ENCODE results near the gene PIN4.
"Not testable (repeated sequence)": the region's sequence is repeated elsewhere in the genome, so short reads cannot be mapped to it uniquely, and the experiment has no call there.

PIN4 gene

GRCh38 chrX:72181178-72182125 is at the start of gene PIN4:
Gene PIN4, plus strand, starts transcription at chrX:72181757. Its CDS starts 29 bp downstream, at chrX:72181786.
- peak; percentile 91 for DNase-seq

GRCh38 chrX:72132456-72132855 is 49.1 kb upstream of the PIN4 start:
- no peak for DNase-seq

- no peak for DNase-seq
Observed at GRCh38 chrX:72133851-72134546, 47.6 kb upstream of the PIN4 start.

GRCh38 chrX:72137846-72138495 is 43.6 kb upstream of the PIN4 start:
- DNase-seq: no peak

- DNase-seq: no peak
Observed at GRCh38 chrX:72139538-72139937, 42.0 kb upstream of the PIN4 start.

- no peak for DNase-seq
Observed at GRCh38 chrX:72141372-72142004, 40.1 kb upstream of the PIN4 start.

GRCh38 chrX:72142094-72142793 is 39.3 kb upstream of the PIN4 start:
- no peak for DNase-seq

- no peak for DNase-seq
Observed at GRCh38 chrX:72142794-72143608, 38.6 kb upstream of the PIN4 start.

GRCh38 chrX:72143609-72143907 is 38.0 kb upstream of the PIN4 start:
- DNase-seq: no peak

- DNase-seq: no peak
Observed at GRCh38 chrX:72145181-72145580, 36.4 kb upstream of the PIN4 start.

GRCh38 chrX:72146527-72146926 is 35.0 kb upstream of the PIN4 start:
- no peak for DNase-seq

- no peak for DNase-seq
Observed at GRCh38 chrX:72158773-72159172, 22.8 kb upstream of the PIN4 start.

GRCh38 chrX:72159769-72160168 is 21.8 kb upstream of the PIN4 start:
- DNase-seq: no peak

GRCh38 chrX:72165551-72165950 is 16.0 kb upstream of the PIN4 start:
- no peak for DNase-seq

GRCh38 chrX:72169008-72169728 is 12.4 kb upstream of the PIN4 start:
- DNase-seq: peak; percentile 82

GRCh38 chrX:72176289-72176688 is 5.3 kb upstream of the PIN4 start:
- not testable (repeated sequence) for DNase-seq

GRCh38 chrX:72176981-72177380 is 4.6 kb upstream of the PIN4 start:
- DNase-seq: no peak

GRCh38 chrX:72180539-72180938 is 1.0 kb upstream of the PIN4 start:
- no peak for DNase-seq

- DNase-seq: no peak
Observed at GRCh38 chrX:72182924-72183323, 1.4 kb downstream of the PIN4 start.

GRCh38 chrX:72201836-72202536 is 20.4 kb downstream of the PIN4 start:
- no peak for DNase-seq
